IMR-90 (cell line): Measurements from ENCODE around the gene LRPPRC. TPM values are rescaled to one million over a fixed set of nuclear protein-coding genes. Genes with fewer than 3 reads are reported as not detected.

Experiments used
- ATAC-seq: fragments of 200-7000 bp; cut with Tn5 transposase; 2 replicates; pipeline ENCODE4 v1.9.1; 2020; ENCODE audit warnings: low read depth, mild to moderate bottlenecking, moderate library complexity
- BruUV-seq: library from RNA; stranded (reverse); fragments of 400-500 nt; replicated peaks from 2 replicates; lab custom pipeline; 2021; lab: Mats Ljungman, UMichigan
- CTCF ChIA-PET: fragments of 300-600 bp; formaldehyde crosslinking; extraction: SDS; loops from one replicate; lab custom pipeline; 2021; ENCODE audit warnings: antibody characterized with exemption; lab: Yijun Ruan, JAX
- POLR2A ChIA-PET: fragments of 300-600 bp; sonication (Branson Sonifier 250); formaldehyde crosslinking; loops from one replicate; lab custom pipeline; 2022; ENCODE audit warnings: antibody characterized with exemption; ENCODE audit not compliant: unreplicated experiment; lab: Charles Lee
- DNase-seq: peaks from one replicate; pipeline ENCODE4 v3.0.0; 2013
- H2AFZ ChIP-seq: replicated peaks from 2 replicates; pipeline ENCODE3; 2013; ENCODE audit warnings: low read length, mild to moderate bottlenecking; ENCODE audit not compliant: poor library complexity
- H2AK5ac ChIP-seq: 2 replicates; pipeline ENCODE4 v1.6.1; 2013; ENCODE audit warnings: low read depth, low read length, inconsistent platforms
- H2AK9ac ChIP-seq: replicated peaks from 2 replicates; pipeline ENCODE3; 2013; ENCODE audit warnings: mild to moderate bottlenecking, low read depth, low read length, moderate library complexity; ENCODE audit not compliant: poor library complexity
- H2BK120ac ChIP-seq: 2 replicates; pipeline ENCODE4 v1.6.1; 2013; ENCODE audit warnings: low read depth, low read length, inconsistent platforms
- H2BK15ac ChIP-seq: 3 replicates; pipeline ENCODE4 v1.6.1; 2013; ENCODE audit warnings: low read depth, low read length, inconsistent platforms
- H2BK20ac ChIP-seq: 2 replicates; pipeline ENCODE4 v1.6.1; 2013; ENCODE audit warnings: low read depth, mild to moderate bottlenecking, inconsistent platforms, low read length, moderate library complexity
- H2BK5ac ChIP-seq: 2 replicates; pipeline ENCODE4 v1.6.1; 2013; ENCODE audit warnings: mild to moderate bottlenecking, low read depth, low read length, inconsistent platforms; ENCODE audit not compliant: poor library complexity, severe bottlenecking
- H3K14ac ChIP-seq: replicated peaks from 2 replicates; pipeline ENCODE4 v1.6.1; 2013; ENCODE audit warnings: low read depth, low read length, inconsistent platforms
- H3K18ac ChIP-seq: 2 replicates; pipeline ENCODE4 v1.6.1; 2013; ENCODE audit warnings: low read depth, low read length, control low read depth
- H3K23ac ChIP-seq: 2 replicates; pipeline ENCODE4 v1.6.1; 2013; ENCODE audit warnings: low read depth, low read length, inconsistent platforms
- H3K27ac ChIP-seq: 2 replicates; pipeline ENCODE4 v1.5.1; 2013; ENCODE audit warnings: mild to moderate bottlenecking, control low read depth, low read length; ENCODE audit not compliant: insufficient read depth
- H3K27me3 ChIP-seq: 2 replicates; pipeline ENCODE4 v1.6.1; 2013; ENCODE audit warnings: low read length; ENCODE audit not compliant: control insufficient read depth, insufficient read depth
- H3K36me3 ChIP-seq: 2 replicates; pipeline ENCODE4 v1.6.1; 2013; ENCODE audit warnings: low read length, mixed read lengths; ENCODE audit not compliant: control insufficient read depth, insufficient read depth
- H3K4ac ChIP-seq: 2 replicates; pipeline ENCODE4 v1.6.1; 2013; ENCODE audit warnings: low read depth, low read length, inconsistent platforms
- H3K4me1 ChIP-seq: 2 replicates; pipeline ENCODE4 v1.6.1; 2013; ENCODE audit warnings: low read length, mixed read lengths; ENCODE audit not compliant: control insufficient read depth, insufficient read depth
- H3K4me2 ChIP-seq: 2 replicates; pipeline ENCODE4 v1.6.1; 2013; ENCODE audit warnings: low read depth, mild to moderate bottlenecking, control low read depth, low read length, moderate library complexity
- H3K4me3 ChIP-seq: 2 replicates; pipeline ENCODE4 v1.5.1; 2013; ENCODE audit warnings: low read depth, mild to moderate bottlenecking, control low read depth, low read length, moderate library complexity; ENCODE audit not compliant: insufficient read depth
- H3K56ac ChIP-seq: 2 replicates; pipeline ENCODE4 v1.6.1; 2013; ENCODE audit warnings: low read length, inconsistent platforms; ENCODE audit not compliant: insufficient read depth; ENCODE audit errors: extremely low read depth
- H3K79me1 ChIP-seq, 2 experiments: 2 replicates each; pipeline ENCODE4 v1.6.1; 2013; ENCODE audit warnings: low read length in 2 of 2, inconsistent platforms in 1 of 2, low read depth in 1 of 2
- H3K9ac ChIP-seq: 2 replicates; pipeline ENCODE4 v1.6.1; 2013; ENCODE audit warnings: low read depth, low read length, control low read depth
- H3K9me1 ChIP-seq: 2 replicates; pipeline ENCODE4 v1.6.1; 2013; ENCODE audit warnings: low read length, inconsistent platforms; ENCODE audit not compliant: insufficient read depth
- H3K9me3 ChIP-seq: 2 replicates; pipeline ENCODE4 v1.6.1; 2013; ENCODE audit warnings: low read length; ENCODE audit not compliant: control insufficient read depth, insufficient read depth
- H4K20me1 ChIP-seq: 2 replicates; pipeline ENCODE4 v1.6.1; 2013; ENCODE audit warnings: low read length, inconsistent platforms; ENCODE audit not compliant: insufficient read depth
- H4K5ac ChIP-seq: 2 replicates; pipeline ENCODE4 v1.6.1; 2013; ENCODE audit warnings: mild to moderate bottlenecking, low read depth, low read length, control low read depth
- H4K8ac ChIP-seq, 2 experiments: 2 replicates each; pipeline ENCODE4 v1.6.1; 2013; ENCODE audit warnings: low read depth in 2 of 2, low read length in 2 of 2, control low read depth in 1 of 2, inconsistent platforms in 1 of 2
- H4K91ac ChIP-seq: 2 replicates; pipeline ENCODE4 v1.6.1; 2013; ENCODE audit warnings: low read depth, low read length, inconsistent platforms; ENCODE audit not compliant: insufficient read depth
- BHLHE40 ChIP-seq: fragments of 150-350 bp; IDR thresholded peaks from 2 replicates; pipeline ENCODE4 v1.6.1; 2016; ENCODE audit warnings: mild to moderate bottlenecking, low read depth, low read length
- CEBPB ChIP-seq: IDR thresholded peaks from 2 replicates; pipeline ENCODE4 v1.6.1; 2012; ENCODE audit warnings: low read depth, low read length, improper control_type of control experiment
- FOS ChIP-seq: fragments of 150-350 bp; IDR thresholded peaks from 2 replicates; pipeline ENCODE4 v1.6.1; 2016; ENCODE audit warnings: low read depth, low read length
- MAFK ChIP-seq: IDR thresholded peaks from 2 replicates; pipeline ENCODE4 v1.6.1; 2012; ENCODE audit warnings: low read depth, low read length, improper control_type of control experiment
- RCOR1 ChIP-seq: IDR thresholded peaks from 2 replicates; pipeline ENCODE4 v1.6.1; 2012; ENCODE audit warnings: mild to moderate bottlenecking, low read length, improper control_type of control experiment; ENCODE audit not compliant: insufficient replicate concordance
- RFX5 ChIP-seq: IDR thresholded peaks from 2 replicates; pipeline ENCODE4 v1.8.0; 2012; ENCODE audit warnings: low read depth, mild to moderate bottlenecking, low read length, moderate library complexity
- WGBS, 2 experiments: methylation state at CpG; one replicate each; pipeline versions ENCODE4 v1.1.5 to v1.1.7; 2013; ENCODE audit warnings: missing lambda C conversion rate in 2 of 2; ENCODE audit not compliant: insufficient read length in 1 of 2; ENCODE audit errors: extremely low coverage in 2 of 2; 5-methylcytosine and 5-hydroxymethylcytosine counted together
- dilution Hi-C: fragments of 300-500 bp; cut with HindIII; formaldehyde crosslinking; loops from one replicate; pipeline ENCODE4 v1.14.3; 2018; ENCODE audit warnings: low sequenced_read_pairs; ENCODE audit not compliant: unreplicated experiment
- in situ Hi-C: fragments of 300-500 bp; cut with MboI; formaldehyde crosslinking; loops from 3 replicates; pipeline ENCODE4 v1.14.3; 2019; ENCODE audit warnings: low sequenced_read_pairs, inconsistent platforms, mixed read lengths
- intact Hi-C: fragments of 100-400 bp; cut with micrococcal nuclease; formaldehyde crosslinking; loops from 2 replicates; pipeline ENCODE4 v1.10.0; 2022
- polyA plus RNA-seq, 3 experiments: library from polyadenylated mRNA; depleted of rRNA; stranded (reverse); fragments of >200 nt; gene quantifications; 2 replicates each; pipeline ENCODE4 v1.2.3, GENCODE V29; 2012; ENCODE audit warnings: low replicate concordance in 1 of 3
- total RNA-seq: library from RNA; depleted of rRNA; stranded (reverse); fragments of >200 nt; gene quantifications from 2 replicates; pipeline ENCODE4 v1.2.3, GENCODE V29; 2012
- TF ChIP-seq, protein P1 (sequence below): conservative IDR thresholded peaks from 2 replicates; pipeline ENCODE4 v1.5.1; 2012; ENCODE audit warnings: mild to moderate bottlenecking, low read depth, low read length, improper control_type of control experiment
- TF ChIP-seq, protein P2 (sequence below): fragments of 150-350 bp; IDR thresholded peaks from 2 replicates; pipeline ENCODE4 v1.6.1; 2017; ENCODE audit warnings: mild to moderate bottlenecking, antibody characterized with exemption, low read length, low read depth

The LRPPRC gene
- total and polyA plus RNA-seq, 2 of the 4 experiments (the other 2 are of a cell fraction): 30.4 to 36.0 TPM

DNA sequence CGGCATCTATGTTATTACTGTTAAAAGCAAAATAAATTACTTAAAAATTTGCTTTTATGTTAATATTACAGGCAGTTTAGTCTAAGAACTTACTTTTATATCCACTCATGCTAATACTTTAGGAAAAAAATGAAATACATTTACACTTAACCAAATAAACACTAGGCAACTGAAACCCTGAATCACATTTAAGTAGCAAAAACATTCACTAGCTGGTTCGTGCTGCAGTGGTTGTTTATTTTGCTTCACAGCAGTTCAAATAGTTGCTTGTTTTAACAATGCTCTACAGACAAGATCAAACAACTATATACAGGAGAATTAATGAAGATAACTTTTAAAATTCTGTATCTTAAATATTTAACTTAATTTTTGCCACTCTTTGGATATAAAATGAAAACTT is 96.2 kb downstream of the LRPPRC start:
- no peak overlapping the region for H2AK9ac ChIP-seq
- H3K27ac ChIP-seq: no peak overlapping the region
- no peak for TF ChIP-seq FOS
- TF ChIP-seq, protein P1, sequence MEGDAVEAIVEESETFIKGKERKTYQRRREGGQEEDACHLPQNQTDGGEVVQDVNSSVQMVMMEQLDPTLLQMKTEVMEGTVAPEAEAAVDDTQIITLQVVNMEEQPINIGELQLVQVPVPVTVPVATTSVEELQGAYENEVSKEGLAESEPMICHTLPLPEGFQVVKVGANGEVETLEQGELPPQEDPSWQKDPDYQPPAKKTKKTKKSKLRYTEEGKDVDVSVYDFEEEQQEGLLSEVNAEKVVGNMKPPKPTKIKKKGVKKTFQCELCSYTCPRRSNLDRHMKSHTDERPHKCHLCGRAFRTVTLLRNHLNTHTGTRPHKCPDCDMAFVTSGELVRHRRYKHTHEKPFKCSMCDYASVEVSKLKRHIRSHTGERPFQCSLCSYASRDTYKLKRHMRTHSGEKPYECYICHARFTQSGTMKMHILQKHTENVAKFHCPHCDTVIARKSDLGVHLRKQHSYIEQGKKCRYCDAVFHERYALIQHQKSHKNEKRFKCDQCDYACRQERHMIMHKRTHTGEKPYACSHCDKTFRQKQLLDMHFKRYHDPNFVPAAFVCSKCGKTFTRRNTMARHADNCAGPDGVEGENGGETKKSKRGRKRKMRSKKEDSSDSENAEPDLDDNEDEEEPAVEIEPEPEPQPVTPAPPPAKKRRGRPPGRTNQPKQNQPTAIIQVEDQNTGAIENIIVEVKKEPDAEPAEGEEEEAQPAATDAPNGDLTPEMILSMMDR: no peak
- TF ChIP-seq RCOR1: no peak
- TF ChIP-seq CEBPB: no peak
- TF ChIP-seq, protein P2, sequence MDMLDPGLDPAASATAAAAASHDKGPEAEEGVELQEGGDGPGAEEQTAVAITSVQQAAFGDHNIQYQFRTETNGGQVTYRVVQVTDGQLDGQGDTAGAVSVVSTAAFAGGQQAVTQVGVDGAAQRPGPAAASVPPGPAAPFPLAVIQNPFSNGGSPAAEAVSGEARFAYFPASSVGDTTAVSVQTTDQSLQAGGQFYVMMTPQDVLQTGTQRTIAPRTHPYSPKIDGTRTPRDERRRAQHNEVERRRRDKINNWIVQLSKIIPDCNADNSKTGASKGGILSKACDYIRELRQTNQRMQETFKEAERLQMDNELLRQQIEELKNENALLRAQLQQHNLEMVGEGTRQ: no peak
- TF ChIP-seq BHLHE40: peak; percentile 78
- no peak for TF ChIP-seq MAFK
- TF ChIP-seq RFX5: no peak
- H3K4me1 ChIP-seq: peaks cover 2% of the 10 kb centered on the region
- H2BK15ac ChIP-seq: no peak overlapping the region
- H3K18ac ChIP-seq: no peak overlapping the region
- no peak overlapping the region for H3K4ac ChIP-seq
- H3K9me3 ChIP-seq: no peaks in the 10 kb centered on the region
- peak; percentile 60 for DNase-seq
- H2BK20ac ChIP-seq: no peak overlapping the region
- 0 out of 2 replicates have a peak, but pooled peaks cover 3% of the 10 kb centered on the region for H3K9me1 ChIP-seq
- H2AK5ac ChIP-seq: no peak overlapping the region
- H2AFZ ChIP-seq: no peak overlapping the region
- no peak overlapping the region for H3K4me2 ChIP-seq
- BruUV-seq: no TSS peak
- H3K56ac ChIP-seq: no peak overlapping the region
- H3K79me1 ChIP-seq: peaks cover 0 to 2% of the 10 kb centered on the region in 2 experiments; a peak in 2 of 4 replicates
- no peak overlapping the region for H3K9ac ChIP-seq
- H4K5ac ChIP-seq: no peak overlapping the region
- H3K14ac ChIP-seq: no peak overlapping the region
- peaks cover 18% of the 10 kb centered on the region for H3K36me3 ChIP-seq
- H4K91ac ChIP-seq: no peak overlapping the region
- no peaks in the 10 kb centered on the region for H3K27me3 ChIP-seq
- H4K20me1 ChIP-seq: peaks cover 6% of the 10 kb centered on the region; the same call in 1 of the 2 replicates
- no peak overlapping the region for H3K4me3 ChIP-seq
- ChIA-PET CTCF (no interaction called here), POLR2A (no interaction called here)
- in situ Hi-C loops (no loop called here), dilution Hi-C loops (no loop called here), intact Hi-C loops (no loop called here)
- H3K23ac ChIP-seq: no peak overlapping the region
- H2BK5ac ChIP-seq: no peak overlapping the region
- no peak overlapping the region for H4K8ac ChIP-seq
- no CpG with 5 or more reads among the region's 2 CpGs for WGBS, 2 experiments
- H2BK120ac ChIP-seq: no peak overlapping the region
- peak; percentile 81 for ATAC-seq
